Measurements from ENCODE around the gene MT1A. TPM values are rescaled to one million over a fixed set of nuclear protein-coding genes. Genes with fewer than 3 reads are reported as not detected.

MT1A gene
- total RNA-seq, 1 experiment from 2014 or later: not detected

DNA sequence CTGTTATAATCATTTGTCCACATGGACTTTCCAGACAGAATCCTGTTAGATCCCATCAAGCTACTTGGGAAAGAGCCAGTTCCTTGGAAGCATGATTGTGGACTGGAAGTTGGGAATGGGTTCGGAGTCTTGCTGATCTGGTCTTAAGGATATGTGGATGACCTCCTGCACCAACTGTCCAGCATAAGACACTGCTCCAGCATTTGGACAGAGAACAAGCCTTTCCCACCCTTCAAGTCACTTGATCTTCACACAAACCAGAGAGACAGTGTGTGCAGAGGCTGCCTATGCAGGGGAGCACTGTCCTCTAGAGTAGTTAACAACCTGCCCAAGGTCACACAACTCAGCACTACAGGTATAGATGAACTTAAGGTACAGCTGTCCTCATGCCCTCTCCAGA is 7.4 kb downstream of the MT1A start:
- no peaks in the 10 kb centered on the region for H3K79me2 ChIP-seq (ENCODE audit: insufficient read depth, low read length)
- DNase-seq (ENCODE audit: low read depth, low spot score) (no peak), ATAC-seq (no peak)
- TF ChIP-seq EZH2phosphoT487 (IDR thresholded peaks at IDR 0.05; ENCODE audit: borderline replicate concordance) (no peak), ZNF274 (IDR thresholded peaks at IDR 0.05; ENCODE audit: low read depth, low read length) (no peak), EGR1 (IDR thresholded peaks at IDR 0.05; ENCODE audit: low read depth) (no peak), FOSL1 (IDR thresholded peaks at IDR 0.05; ENCODE audit: low read depth) (no peak), POLR2AphosphoS5 (IDR thresholded peaks at IDR 0.05; ENCODE audit: low read depth, low read length) (no peak), POLR2A (IDR thresholded peaks at IDR 0.05; ENCODE audit: borderline replicate concordance, extremely low read depth, insufficient read depth, insufficient read length) (no peak), JUND (IDR thresholded peaks at IDR 0.05) (no peak), ELF1 (IDR thresholded peaks at IDR 0.05; ENCODE audit: borderline replicate concordance, low read depth) (no peak), CEBPB (IDR thresholded peaks at IDR 0.05; ENCODE audit: low read depth) (no peak), YY1 (IDR thresholded peaks at IDR 0.05; ENCODE audit: extremely low read depth, insufficient replicate concordance, low read depth, low read length) (no peak), RAD21 (IDR thresholded peaks at IDR 0.05; ENCODE audit: low read depth) (no peak), ZFX (IDR thresholded peaks at IDR 0.05) (no peak), SP1 (IDR thresholded peaks at IDR 0.05; ENCODE audit: low read depth) (no peak), SRF (IDR thresholded peaks at IDR 0.05; ENCODE audit: low read depth) (no peak)
- TF ChIP-seq, protein P1, sequence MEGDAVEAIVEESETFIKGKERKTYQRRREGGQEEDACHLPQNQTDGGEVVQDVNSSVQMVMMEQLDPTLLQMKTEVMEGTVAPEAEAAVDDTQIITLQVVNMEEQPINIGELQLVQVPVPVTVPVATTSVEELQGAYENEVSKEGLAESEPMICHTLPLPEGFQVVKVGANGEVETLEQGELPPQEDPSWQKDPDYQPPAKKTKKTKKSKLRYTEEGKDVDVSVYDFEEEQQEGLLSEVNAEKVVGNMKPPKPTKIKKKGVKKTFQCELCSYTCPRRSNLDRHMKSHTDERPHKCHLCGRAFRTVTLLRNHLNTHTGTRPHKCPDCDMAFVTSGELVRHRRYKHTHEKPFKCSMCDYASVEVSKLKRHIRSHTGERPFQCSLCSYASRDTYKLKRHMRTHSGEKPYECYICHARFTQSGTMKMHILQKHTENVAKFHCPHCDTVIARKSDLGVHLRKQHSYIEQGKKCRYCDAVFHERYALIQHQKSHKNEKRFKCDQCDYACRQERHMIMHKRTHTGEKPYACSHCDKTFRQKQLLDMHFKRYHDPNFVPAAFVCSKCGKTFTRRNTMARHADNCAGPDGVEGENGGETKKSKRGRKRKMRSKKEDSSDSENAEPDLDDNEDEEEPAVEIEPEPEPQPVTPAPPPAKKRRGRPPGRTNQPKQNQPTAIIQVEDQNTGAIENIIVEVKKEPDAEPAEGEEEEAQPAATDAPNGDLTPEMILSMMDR (IDR thresholded peaks at IDR 0.05 in 2 of 3, conservative IDR thresholded peaks at IDR 0.05 in 1 of 3; ENCODE audit: borderline replicate concordance in 1 of 3, insufficient read depth in 1 of 3, low read depth in 2 of 3, low read length in 2 of 3): no peak
- TF ChIP-seq, protein P2, sequence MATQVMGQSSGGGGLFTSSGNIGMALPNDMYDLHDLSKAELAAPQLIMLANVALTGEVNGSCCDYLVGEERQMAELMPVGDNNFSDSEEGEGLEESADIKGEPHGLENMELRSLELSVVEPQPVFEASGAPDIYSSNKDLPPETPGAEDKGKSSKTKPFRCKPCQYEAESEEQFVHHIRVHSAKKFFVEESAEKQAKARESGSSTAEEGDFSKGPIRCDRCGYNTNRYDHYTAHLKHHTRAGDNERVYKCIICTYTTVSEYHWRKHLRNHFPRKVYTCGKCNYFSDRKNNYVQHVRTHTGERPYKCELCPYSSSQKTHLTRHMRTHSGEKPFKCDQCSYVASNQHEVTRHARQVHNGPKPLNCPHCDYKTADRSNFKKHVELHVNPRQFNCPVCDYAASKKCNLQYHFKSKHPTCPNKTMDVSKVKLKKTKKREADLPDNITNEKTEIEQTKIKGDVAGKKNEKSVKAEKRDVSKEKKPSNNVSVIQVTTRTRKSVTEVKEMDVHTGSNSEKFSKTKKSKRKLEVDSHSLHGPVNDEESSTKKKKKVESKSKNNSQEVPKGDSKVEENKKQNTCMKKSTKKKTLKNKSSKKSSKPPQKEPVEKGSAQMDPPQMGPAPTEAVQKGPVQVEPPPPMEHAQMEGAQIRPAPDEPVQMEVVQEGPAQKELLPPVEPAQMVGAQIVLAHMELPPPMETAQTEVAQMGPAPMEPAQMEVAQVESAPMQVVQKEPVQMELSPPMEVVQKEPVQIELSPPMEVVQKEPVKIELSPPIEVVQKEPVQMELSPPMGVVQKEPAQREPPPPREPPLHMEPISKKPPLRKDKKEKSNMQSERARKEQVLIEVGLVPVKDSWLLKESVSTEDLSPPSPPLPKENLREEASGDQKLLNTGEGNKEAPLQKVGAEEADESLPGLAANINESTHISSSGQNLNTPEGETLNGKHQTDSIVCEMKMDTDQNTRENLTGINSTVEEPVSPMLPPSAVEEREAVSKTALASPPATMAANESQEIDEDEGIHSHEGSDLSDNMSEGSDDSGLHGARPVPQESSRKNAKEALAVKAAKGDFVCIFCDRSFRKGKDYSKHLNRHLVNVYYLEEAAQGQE (IDR thresholded peaks at IDR 0.05; ENCODE audit: low read depth): no peak
- TF ChIP-seq, protein P3, sequence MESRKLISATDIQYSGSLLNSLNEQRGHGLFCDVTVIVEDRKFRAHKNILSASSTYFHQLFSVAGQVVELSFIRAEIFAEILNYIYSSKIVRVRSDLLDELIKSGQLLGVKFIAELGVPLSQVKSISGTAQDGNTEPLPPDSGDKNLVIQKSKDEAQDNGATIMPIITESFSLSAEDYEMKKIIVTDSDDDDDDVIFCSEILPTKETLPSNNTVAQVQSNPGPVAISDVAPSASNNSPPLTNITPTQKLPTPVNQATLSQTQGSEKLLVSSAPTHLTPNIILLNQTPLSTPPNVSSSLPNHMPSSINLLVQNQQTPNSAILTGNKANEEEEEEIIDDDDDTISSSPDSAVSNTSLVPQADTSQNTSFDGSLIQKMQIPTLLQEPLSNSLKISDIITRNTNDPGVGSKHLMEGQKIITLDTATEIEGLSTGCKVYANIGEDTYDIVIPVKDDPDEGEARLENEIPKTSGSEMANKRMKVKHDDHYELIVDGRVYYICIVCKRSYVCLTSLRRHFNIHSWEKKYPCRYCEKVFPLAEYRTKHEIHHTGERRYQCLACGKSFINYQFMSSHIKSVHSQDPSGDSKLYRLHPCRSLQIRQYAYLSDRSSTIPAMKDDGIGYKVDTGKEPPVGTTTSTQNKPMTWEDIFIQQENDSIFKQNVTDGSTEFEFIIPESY (IDR thresholded peaks at IDR 0.05; ENCODE audit: extremely low read depth, insufficient replicate concordance, low read length): no peak
- no TSS peak for BruUV-seq (replicated peaks)
- H3K4me1 ChIP-seq (ENCODE audit: control insufficient read depth in 1 of 2, insufficient read depth in 2 of 2, low read length in 2 of 2): peaks cover 11 to 21% of the 10 kb centered on the region in 2 experiments
- H3K9me2 ChIP-seq (ENCODE audit: insufficient read depth): no peaks in the 10 kb centered on the region
- no peak overlapping the region for H2AFZ ChIP-seq (ENCODE audit: low read depth, low read length, poor library complexity, severe bottlenecking)
- H3K9ac ChIP-seq (ENCODE audit: low read length): no peak overlapping the region
- H3K27me3 ChIP-seq (ENCODE audit: insufficient read depth, low read length): no peaks in the 10 kb centered on the region
- H3K4me3 ChIP-seq (replicated peaks in 1 of 2; ENCODE audit: low read depth in 1 of 2, low read length in 2 of 2): no peak overlapping the region
- no peak overlapping the region for H3K27ac ChIP-seq (ENCODE audit: low read depth, low read length)
- POLR2A ChIA-PET: interaction anchor here (0.9 kb wide), 1 partner anchor 20 kb away, joined by 3 read pairs; the partner anchor contains the start of gene MT1E
- CTCF ChIA-PET: no interaction called here
- no peak overlapping the region for H3K4me2 ChIP-seq (ENCODE audit: low read length)
- intact Hi-C loops (cut with micrococcal nuclease): no loop called here
- H3K9me3 ChIP-seq (ENCODE audit: control insufficient read depth in 1 of 2, insufficient read depth in 1 of 2, low read depth in 1 of 2, low read length in 2 of 2): no peaks in the 10 kb centered on the region
- no peaks in the 10 kb centered on the region for H3K36me3 ChIP-seq (ENCODE audit: control insufficient read depth in 1 of 2, insufficient read depth in 2 of 2, low read length in 2 of 2)
- RAD21 ChIA-PET (ENCODE audit: low non-redundant PET in 1 of 2, low total read pairs in 2 of 2, uncharacterized antibody in 2 of 2, unreplicated experiment in 2 of 2): no interaction called here
- no peaks in the 10 kb centered on the region for H4K20me1 ChIP-seq (ENCODE audit: insufficient read depth)

Data from HCT116 (cell line).